ENCODE results near the gene TMIE.

GRCh38 chr3:46702246-46703012 is 1.2 kb downstream of the TMIE start:
- TF ChIP-seq CTCF (IDR thresholded peaks at IDR 0.05) (no peak), EP300 (IDR thresholded peaks at IDR 0.05) (no peak), POLR2A (IDR thresholded peaks at IDR 0.05) (no peak), POLR2AphosphoS5 (IDR thresholded peaks at IDR 0.05) (no peak)
